Endothelial cell (in vitro differentiated cells): ENCODE data around the gene FAU. TPM values are rescaled to one million over a fixed set of nuclear protein-coding genes. Genes with fewer than 3 reads are reported as not detected.

ENCODE experiments used
- DNase-seq: peaks from one replicate; pipeline ENCODE4 v3.0.0; 2021; ENCODE audit warnings: low spot score
- H3K27ac Mint-ChIP-seq: one replicate; pipeline ENCODE4 v1.8.0; 2021; ENCODE audit warnings: mixed read lengths, inconsistent platforms; ENCODE audit not compliant: unreplicated experiment
- H3K27me3 Mint-ChIP-seq: one replicate; pipeline ENCODE4 v1.8.0; 2021; ENCODE audit warnings: mild to moderate bottlenecking, moderate library complexity, mixed read lengths, inconsistent platforms; ENCODE audit not compliant: unreplicated experiment
- H3K36me3 Mint-ChIP-seq: one replicate; pipeline ENCODE4 v1.8.0; 2021; ENCODE audit warnings: mild to moderate bottlenecking, low read depth, mixed read lengths, inconsistent platforms; ENCODE audit not compliant: unreplicated experiment
- H3K4me1 Mint-ChIP-seq: one replicate; pipeline ENCODE4 v1.8.0; 2021; ENCODE audit warnings: mild to moderate bottlenecking, mixed read lengths, inconsistent platforms; ENCODE audit not compliant: unreplicated experiment
- H3K4me3 Mint-ChIP-seq: one replicate; pipeline ENCODE4 v1.8.0; 2021; ENCODE audit warnings: mild to moderate bottlenecking, mixed read lengths, inconsistent platforms; ENCODE audit not compliant: unreplicated experiment
- H3K9me3 Mint-ChIP-seq: one replicate; pipeline ENCODE4 v1.8.0; 2021; ENCODE audit warnings: mixed read lengths, inconsistent platforms; ENCODE audit not compliant: unreplicated experiment
- CTCF ChIP-seq: fragments of 200-600 bp; sonication (generic); IDR thresholded peaks from one replicate; pipeline ENCODE4 v1.5.0; 2021; ENCODE audit warnings: antibody characterized with exemption; ENCODE audit not compliant: unreplicated experiment
- total RNA-seq: library from RNA; stranded (reverse); fragmentation: NEBNext Ultra II Directional; extraction: Animal tissue kit (Norgen Biotek cat#: 25700); gene quantifications from one replicate; pipeline ENCODE4 v1.2.1, GENCODE V29; 2021; ENCODE audit not compliant: unreplicated experiment

FAU gene
- total RNA-seq, 1 donor from 2014 or later, result 998 TPM

- peak overlapping the region; percentile 65 for H3K4me3 Mint-ChIP-seq
- no peak for TF ChIP-seq CTCF
- H3K4me1 Mint-ChIP-seq, result peaks cover 21% of the 10 kb centered on the region
- no peaks in the 10 kb centered on the region for H3K9me3 Mint-ChIP-seq
- peak overlapping the region; percentile 32 for H3K27ac Mint-ChIP-seq
- DNase-seq, result no peak
- peaks cover 15% of the 10 kb centered on the region for H3K27me3 Mint-ChIP-seq
- H3K36me3 Mint-ChIP-seq, result peaks cover 24% of the 10 kb centered on the region
Observed at GRCh38 chr11:65130631-65131416, 8.9 kb upstream of the FAU start.

- no peak overlapping the region for H3K4me3 Mint-ChIP-seq
- TF ChIP-seq CTCF, result no peak
- no peaks in the 10 kb centered on the region for H3K9me3 Mint-ChIP-seq
- DNase-seq, result no peak
- H3K4me1 Mint-ChIP-seq, result peaks cover 20% of the 10 kb centered on the region
- peaks cover 26% of the 10 kb centered on the region for H3K36me3 Mint-ChIP-seq
- no peak overlapping the region for H3K27ac Mint-ChIP-seq
- H3K27me3 Mint-ChIP-seq, result peaks cover 15% of the 10 kb centered on the region
Observed at GRCh38 chr11:65129649-65130441, 7.9 kb upstream of the FAU start.

- peaks cover 10% of the 10 kb centered on the region for H3K4me1 Mint-ChIP-seq
- no peak overlapping the region for H3K27ac Mint-ChIP-seq
- H3K9me3 Mint-ChIP-seq, result no peaks in the 10 kb centered on the region
- no peak for TF ChIP-seq CTCF
- no peak overlapping the region for H3K4me3 Mint-ChIP-seq
- peaks cover 6% of the 10 kb centered on the region for H3K27me3 Mint-ChIP-seq
- DNase-seq, result no peak
- peaks cover 23% of the 10 kb centered on the region for H3K36me3 Mint-ChIP-seq
Observed at GRCh38 chr11:65128182-65129145, 6.5 kb upstream of the FAU start.

GRCh38 chr11:65127473-65128181, 5.7 kb upstream of the FAU start:
- H3K4me3 Mint-ChIP-seq, result peak overlapping the region; percentile 47
- DNase-seq, result no peak
- H3K4me1 Mint-ChIP-seq, result peaks cover 2% of the 10 kb centered on the region
- no peaks in the 10 kb centered on the region for H3K9me3 Mint-ChIP-seq
- H3K36me3 Mint-ChIP-seq, result peaks cover 22% of the 10 kb centered on the region
- TF ChIP-seq CTCF, result no peak
- H3K27ac Mint-ChIP-seq, result no peak overlapping the region
- H3K27me3 Mint-ChIP-seq, result peaks cover 2% of the 10 kb centered on the region
